Measurements from ENCODE around the gene SNAPC4. TPM values are rescaled to one million over a fixed set of nuclear protein-coding genes. Genes with fewer than 3 reads are reported as not detected.

The SNAPC4 gene
- total RNA-seq, 1 donor from 2014 or later, result 9.4 TPM

- Histone ChIP-seq H3K4me3 (no peak overlapping the region), H3K27ac (peak overlapping the region in 1 of 2 donors; percentile 46), H3K9me3 (no peaks in the 10 kb centered on the region), H3K4me1 (peaks cover 5 to 8% of the 10 kb centered on the region in 2 donors), H3K36me3 (peaks cover 8 to 17% of the 10 kb centered on the region in 2 donors), H3K27me3 (no peaks in the 10 kb centered on the region)
- no peak for DNase-seq (ENCODE audit: low spot score in 2 of 2)
- TF ChIP-seq CTCF (IDR thresholded peaks at IDR 0.05), result no peak
- intact Hi-C loops (cut with DNase I), result loop anchor here (5.0 kb wide), 2 partner anchors 50 to 185 kb away; partner anchors contain the start of gene NOTCH1
These were observed 38.1 kb downstream of the SNAPC4 start for GRCh38 chr9:136361754-136362449.

DNA sequence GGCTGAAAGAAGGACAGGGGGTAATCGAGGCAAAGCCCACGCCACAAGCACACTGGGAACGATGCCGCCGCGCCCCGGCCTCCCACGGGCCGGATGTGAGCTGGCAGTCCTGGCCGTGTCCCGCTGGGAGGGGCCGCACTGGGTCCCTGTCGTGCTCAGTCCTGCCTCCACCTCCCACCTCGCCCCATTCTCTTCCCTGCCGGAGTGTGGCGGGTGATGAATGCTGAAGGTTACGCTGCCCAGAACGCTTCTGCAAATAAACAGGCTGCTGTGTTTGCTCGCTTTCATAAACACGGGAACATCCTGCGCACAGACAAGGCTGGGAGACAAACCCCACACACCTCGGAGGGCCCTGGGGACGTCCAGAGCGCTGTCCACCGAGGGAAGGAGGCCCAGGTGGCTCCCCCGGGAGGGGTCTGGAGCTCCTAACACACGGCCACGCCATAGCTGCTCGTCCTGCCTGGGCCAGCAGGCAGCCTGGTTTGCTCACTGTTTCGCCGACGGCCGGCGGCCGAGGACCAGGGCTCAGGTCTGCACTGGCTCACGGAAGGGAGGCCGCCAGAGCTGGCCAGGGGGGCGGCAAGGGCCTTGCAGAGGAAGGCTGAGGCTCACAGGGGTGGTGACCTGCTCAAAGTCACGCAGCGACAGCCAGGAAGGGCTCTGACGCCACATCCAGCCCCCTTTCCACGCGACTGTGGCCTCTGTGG is 38.8 kb downstream of the SNAPC4 start:
- no peaks in the 10 kb centered on the region for H3K9me3 ChIP-seq

DNA sequence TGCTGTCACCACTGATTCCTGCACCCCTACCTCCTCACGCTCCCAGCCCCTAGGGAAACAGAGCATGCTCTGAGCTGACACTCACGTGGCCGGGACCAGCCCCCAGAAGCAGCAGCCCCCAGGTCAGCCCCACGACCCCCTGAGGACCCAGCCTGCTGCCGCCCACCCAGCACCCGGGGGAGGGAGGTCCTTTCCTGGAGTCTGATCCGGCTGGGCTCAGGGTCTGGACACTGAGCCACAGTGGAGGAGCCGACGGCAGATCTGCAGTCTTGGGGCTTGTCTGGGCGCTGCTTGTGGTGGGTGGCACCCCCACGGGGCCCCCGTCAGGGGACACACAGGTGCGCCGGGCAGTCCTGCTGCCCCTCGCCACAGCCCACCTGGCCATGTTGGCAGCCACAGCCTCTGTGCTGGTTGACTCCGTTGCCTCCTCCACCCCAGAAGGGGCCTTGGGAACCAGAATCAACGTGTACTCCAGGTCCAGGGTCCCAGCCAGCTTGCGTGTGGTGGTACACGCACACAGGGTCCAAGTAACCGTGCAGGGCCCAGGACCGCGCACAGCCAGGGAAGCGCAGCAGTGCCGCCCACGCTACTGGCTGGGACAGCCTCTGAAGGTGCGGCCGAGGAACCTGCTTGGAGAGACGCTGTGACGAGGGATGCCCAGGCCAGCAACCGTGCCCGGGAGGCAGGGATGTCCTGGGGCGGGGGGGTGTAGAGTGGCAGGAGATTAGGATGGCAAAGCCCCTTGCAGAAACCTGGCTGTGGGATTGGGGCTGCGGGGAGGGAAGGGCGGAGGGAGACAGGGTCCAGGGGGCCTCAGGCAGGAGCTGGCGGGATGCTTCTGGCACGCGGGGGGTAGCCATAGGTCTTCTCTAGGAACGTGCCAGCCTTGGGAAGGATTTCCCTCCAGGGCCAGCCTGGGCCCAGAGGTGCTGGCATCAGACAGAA is 39.9 kb downstream of the SNAPC4 start:
- Histone ChIP-seq H3K9me3 (no peaks in the 10 kb centered on the region), H3K36me3 (peaks cover 12 to 25% of the 10 kb centered on the region in 2 donors), H3K4me1 (peaks cover 5 to 8% of the 10 kb centered on the region in 2 donors), H3K4me3 (no peak overlapping the region), H3K27ac (no peak overlapping the region), H3K27me3 (no peaks in the 10 kb centered on the region)
- TF ChIP-seq CTCF (IDR thresholded peaks at IDR 0.05), result no peak
- intact Hi-C loops (cut with DNase I), result loop anchor here (5.0 kb wide), 2 partner anchors 48 to 187 kb away; partner anchors contain the start of gene NOTCH1
- no peak for DNase-seq (ENCODE audit: low spot score in 2 of 2)

More for the DNA sequence above, 38.8 kb downstream of the SNAPC4 start:
- Histone ChIP-seq H3K36me3 (peaks cover 12 to 24% of the 10 kb centered on the region in 2 donors), H3K4me3 (no peak overlapping the region), H3K4me1 (peaks cover 5 to 8% of the 10 kb centered on the region in 2 donors), H3K27me3 (no peaks in the 10 kb centered on the region), H3K27ac (no peak overlapping the region)
- intact Hi-C loops (cut with DNase I), result loop anchor here (5.0 kb wide), 2 partner anchors 49 to 186 kb away; partner anchors contain the start of gene NOTCH1
- no peak for DNase-seq (ENCODE audit: low spot score in 2 of 2)
- TF ChIP-seq CTCF (IDR thresholded peaks at IDR 0.05), result no peak

DNA sequence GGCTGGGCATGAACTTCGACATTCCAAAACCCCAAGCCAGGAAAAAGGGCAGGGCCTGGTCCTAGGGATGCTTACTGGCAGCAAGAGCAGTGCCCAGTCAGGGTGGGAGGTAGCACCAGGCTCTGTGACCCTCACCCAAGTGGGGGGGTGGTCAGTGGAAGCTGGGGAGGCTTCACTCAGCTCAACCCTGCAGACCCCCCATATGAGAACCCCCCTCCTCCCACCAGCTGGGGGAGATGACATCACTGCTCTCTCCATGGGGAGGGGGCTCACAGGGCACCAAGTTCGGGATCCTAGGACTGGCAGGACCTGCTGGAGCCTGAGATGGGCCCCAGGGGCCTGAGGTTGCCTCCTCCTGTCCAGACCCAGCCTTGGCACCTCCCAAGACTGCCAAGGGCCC is 41.1 kb downstream of the SNAPC4 start:
- no peak for TF ChIP-seq CTCF (IDR thresholded peaks at IDR 0.05)
- Histone ChIP-seq H3K27me3 (no peaks in the 10 kb centered on the region), H3K4me3 (no peak overlapping the region), H3K27ac (no peak overlapping the region), H3K4me1 (peaks cover 2 to 8% of the 10 kb centered on the region in 2 donors), H3K9me3 (no peaks in the 10 kb centered on the region), H3K36me3 (peaks cover 12 to 25% of the 10 kb centered on the region in 2 donors)
- intact Hi-C loops (cut with DNase I), result no loop called here
- no peak for DNase-seq (ENCODE audit: low spot score in 2 of 2)

- Histone ChIP-seq H3K36me3 (peaks cover 12 to 25% of the 10 kb centered on the region in 2 donors), H3K4me1 (peaks cover 0 to 6% of the 10 kb centered on the region in 2 donors), H3K27me3 (no peaks in the 10 kb centered on the region), H3K27ac (no peak overlapping the region), H3K9me3 (no peaks in the 10 kb centered on the region), H3K4me3 (no peak overlapping the region)
- no peak for TF ChIP-seq CTCF (IDR thresholded peaks at IDR 0.05)
- no peak for DNase-seq (ENCODE audit: low spot score in 2 of 2)
- intact Hi-C loops (cut with DNase I), result no loop called here
These were observed 42.0 kb downstream of the SNAPC4 start for GRCh38 chr9:136358016-136358415.
